Calu3 (cell line): ENCODE measurements around the gene GDF7. TPM values are rescaled to one million over a fixed set of nuclear protein-coding genes. Genes with fewer than 3 reads are reported as not detected.
A peak's percentile ranks its signal among the peaks of the same experiment; 100 is the strongest.

Experiments
- BruUV-seq: library from RNA; stranded (reverse); fragments of 400-500 nt; replicated peaks from 2 replicates; lab custom pipeline; 2021; lab: Mats Ljungman, UMichigan
- CTCF ChIA-PET: fragments of 300-600 bp; sonication (Branson Sonifier 250); formaldehyde crosslinking; loops from one replicate; lab custom pipeline; 2022; ENCODE audit warnings: antibody characterized with exemption; lab: Charles Lee
- DNase-seq: peaks from one replicate; pipeline ENCODE4 v3.0.0; 2022
- H3K27ac Mint-ChIP-seq: one replicate; pipeline ENCODE4 v1.8.0; 2022; ENCODE audit warnings: mixed read lengths; ENCODE audit not compliant: unreplicated experiment
- H3K27me3 Mint-ChIP-seq: one replicate; pipeline ENCODE4 v1.8.0; 2022; ENCODE audit warnings: mixed read lengths; ENCODE audit not compliant: unreplicated experiment
- H3K36me3 Mint-ChIP-seq: one replicate; pipeline ENCODE4 v1.8.0; 2022; ENCODE audit warnings: mild to moderate bottlenecking, moderate library complexity, mixed read lengths; ENCODE audit not compliant: insufficient read depth, unreplicated experiment
- H3K4me1 Mint-ChIP-seq: one replicate; pipeline ENCODE4 v1.8.0; 2022; ENCODE audit warnings: mild to moderate bottlenecking, low read depth, mixed read lengths; ENCODE audit not compliant: unreplicated experiment
- H3K4me3 Mint-ChIP-seq: one replicate; pipeline ENCODE4 v1.8.0; 2022; ENCODE audit warnings: mild to moderate bottlenecking, low read depth, moderate library complexity, mixed read lengths; ENCODE audit not compliant: unreplicated experiment
- H3K9me3 Mint-ChIP-seq: one replicate; pipeline ENCODE4 v1.8.0; 2022; ENCODE audit warnings: low read depth, mixed read lengths; ENCODE audit not compliant: unreplicated experiment
- intact Hi-C: fragments of 100-400 bp; cut with micrococcal nuclease; formaldehyde crosslinking; loops from one replicate; pipeline ENCODE4 v1.10.0; 2022; ENCODE audit not compliant: unreplicated experiment
- total RNA-seq: library from RNA; stranded (reverse); gene quantifications from 2 replicates; pipeline ENCODE4 v1.2.3, GENCODE V29; 2022
- TF ChIP-seq, protein P1 (sequence below): fragments of 200-600 bp; IDR thresholded peaks from one replicate; pipeline ENCODE4 v1.8.0; 2022; ENCODE audit warnings: antibody characterized with exemption; ENCODE audit not compliant: unreplicated experiment

GDF7 gene
- total RNA-seq, 1 experiment from 2014 or later, result not detected

DNA sequence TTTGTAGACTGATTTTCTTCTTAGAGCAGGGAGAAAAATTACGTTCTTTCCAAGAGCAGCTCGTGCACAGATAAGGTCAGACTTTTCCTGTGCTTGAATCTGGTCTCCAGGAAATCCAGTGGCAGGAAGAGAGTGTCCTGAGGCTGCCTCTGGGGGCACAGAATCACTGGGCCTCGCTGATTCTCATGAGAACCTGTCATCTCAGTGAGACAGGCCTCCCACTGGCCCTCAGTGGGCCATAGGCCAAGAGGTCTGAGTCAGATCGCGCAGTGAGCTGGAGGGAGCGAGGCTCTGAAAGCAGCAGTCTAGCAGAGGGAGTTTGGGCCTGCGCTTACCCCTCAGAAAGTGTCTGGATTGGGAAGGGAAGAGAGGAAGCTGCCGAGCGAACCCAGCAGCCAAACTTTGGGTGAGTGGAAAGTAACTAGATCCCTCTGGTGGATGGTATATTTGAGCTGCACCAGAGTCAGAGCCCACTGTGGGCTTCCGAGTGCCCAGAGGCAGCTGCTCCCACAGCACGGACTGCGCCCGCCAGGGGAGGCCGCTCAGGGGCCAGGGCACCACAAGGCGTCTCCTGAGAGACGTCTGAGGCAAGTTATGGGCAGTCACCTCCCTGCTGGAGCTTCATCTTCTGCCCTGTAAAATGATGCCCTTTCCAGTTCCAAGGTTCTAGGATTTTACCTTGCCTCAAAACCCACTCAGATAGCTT, 8.2 kb downstream of the GDF7 start:
- no peak for DNase-seq
- BruUV-seq, result no TSS peak
- Mint-ChIP-seq H3K9me3 (no peaks in the 10 kb centered on the region), H3K4me1 (no peaks in the 10 kb centered on the region), H3K27me3 (no peaks in the 10 kb centered on the region), H3K36me3 (no peaks in the 10 kb centered on the region), H3K4me3 (no peak overlapping the region), H3K27ac (no peak overlapping the region)
- CTCF ChIA-PET, result interaction anchor here (4.1 kb wide), 1 partner anchor 14 kb away, joined by 24 read pairs; no protein-coding TSS in a partner anchor
- intact Hi-C loops, result no loop called here
- TF ChIP-seq, protein P1, sequence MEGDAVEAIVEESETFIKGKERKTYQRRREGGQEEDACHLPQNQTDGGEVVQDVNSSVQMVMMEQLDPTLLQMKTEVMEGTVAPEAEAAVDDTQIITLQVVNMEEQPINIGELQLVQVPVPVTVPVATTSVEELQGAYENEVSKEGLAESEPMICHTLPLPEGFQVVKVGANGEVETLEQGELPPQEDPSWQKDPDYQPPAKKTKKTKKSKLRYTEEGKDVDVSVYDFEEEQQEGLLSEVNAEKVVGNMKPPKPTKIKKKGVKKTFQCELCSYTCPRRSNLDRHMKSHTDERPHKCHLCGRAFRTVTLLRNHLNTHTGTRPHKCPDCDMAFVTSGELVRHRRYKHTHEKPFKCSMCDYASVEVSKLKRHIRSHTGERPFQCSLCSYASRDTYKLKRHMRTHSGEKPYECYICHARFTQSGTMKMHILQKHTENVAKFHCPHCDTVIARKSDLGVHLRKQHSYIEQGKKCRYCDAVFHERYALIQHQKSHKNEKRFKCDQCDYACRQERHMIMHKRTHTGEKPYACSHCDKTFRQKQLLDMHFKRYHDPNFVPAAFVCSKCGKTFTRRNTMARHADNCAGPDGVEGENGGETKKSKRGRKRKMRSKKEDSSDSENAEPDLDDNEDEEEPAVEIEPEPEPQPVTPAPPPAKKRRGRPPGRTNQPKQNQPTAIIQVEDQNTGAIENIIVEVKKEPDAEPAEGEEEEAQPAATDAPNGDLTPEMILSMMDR, result no peak

DNA sequence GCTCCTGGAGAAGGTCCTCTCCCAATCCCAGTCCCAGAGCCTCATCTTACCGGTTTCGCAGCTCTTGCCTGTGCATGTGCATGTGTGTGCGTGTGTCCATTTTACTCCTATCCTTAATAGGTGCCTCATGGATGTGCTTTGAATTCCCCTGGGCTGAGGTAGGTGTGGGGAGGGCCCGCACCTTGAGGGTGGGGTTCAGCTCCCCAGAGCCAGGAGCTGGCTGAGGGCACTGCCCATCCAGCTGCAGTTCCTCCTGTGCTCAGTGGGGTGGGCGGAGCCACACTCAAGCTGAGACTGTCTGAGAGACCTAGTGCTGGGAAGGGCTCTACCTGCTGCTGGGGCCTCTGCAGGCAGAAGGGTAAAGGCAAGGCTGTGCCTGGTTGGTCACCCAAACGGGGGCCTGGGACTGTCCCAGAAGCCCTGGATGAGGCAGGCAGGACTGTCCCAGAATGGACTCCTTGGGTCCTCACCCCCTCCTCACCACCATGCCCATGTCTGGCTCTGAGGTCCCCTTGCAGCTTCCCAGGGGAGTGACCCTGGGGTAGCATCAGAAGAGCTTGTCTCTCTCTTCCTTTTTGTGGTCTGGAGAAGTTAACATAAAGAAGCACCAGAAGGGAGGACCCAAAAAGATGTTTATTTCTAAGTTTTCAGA, 8.9 kb downstream of the GDF7 start:
- Mint-ChIP-seq H3K4me3 (no peak overlapping the region), H3K27ac (no peak overlapping the region), H3K4me1 (no peaks in the 10 kb centered on the region), H3K36me3 (no peaks in the 10 kb centered on the region), H3K9me3 (no peaks in the 10 kb centered on the region), H3K27me3 (no peaks in the 10 kb centered on the region)
- TF ChIP-seq, protein P1, result no peak
- no TSS peak for BruUV-seq
- intact Hi-C loops, result no loop called here
- DNase-seq, result peak; percentile 54
- CTCF ChIA-PET, result interaction anchor here (1.0 to 4.1 kb wide), 3 partner anchors 10 to 264 kb away, joined by 3 to 24 read pairs (median 4); no protein-coding TSS in a partner anchor

DNA sequence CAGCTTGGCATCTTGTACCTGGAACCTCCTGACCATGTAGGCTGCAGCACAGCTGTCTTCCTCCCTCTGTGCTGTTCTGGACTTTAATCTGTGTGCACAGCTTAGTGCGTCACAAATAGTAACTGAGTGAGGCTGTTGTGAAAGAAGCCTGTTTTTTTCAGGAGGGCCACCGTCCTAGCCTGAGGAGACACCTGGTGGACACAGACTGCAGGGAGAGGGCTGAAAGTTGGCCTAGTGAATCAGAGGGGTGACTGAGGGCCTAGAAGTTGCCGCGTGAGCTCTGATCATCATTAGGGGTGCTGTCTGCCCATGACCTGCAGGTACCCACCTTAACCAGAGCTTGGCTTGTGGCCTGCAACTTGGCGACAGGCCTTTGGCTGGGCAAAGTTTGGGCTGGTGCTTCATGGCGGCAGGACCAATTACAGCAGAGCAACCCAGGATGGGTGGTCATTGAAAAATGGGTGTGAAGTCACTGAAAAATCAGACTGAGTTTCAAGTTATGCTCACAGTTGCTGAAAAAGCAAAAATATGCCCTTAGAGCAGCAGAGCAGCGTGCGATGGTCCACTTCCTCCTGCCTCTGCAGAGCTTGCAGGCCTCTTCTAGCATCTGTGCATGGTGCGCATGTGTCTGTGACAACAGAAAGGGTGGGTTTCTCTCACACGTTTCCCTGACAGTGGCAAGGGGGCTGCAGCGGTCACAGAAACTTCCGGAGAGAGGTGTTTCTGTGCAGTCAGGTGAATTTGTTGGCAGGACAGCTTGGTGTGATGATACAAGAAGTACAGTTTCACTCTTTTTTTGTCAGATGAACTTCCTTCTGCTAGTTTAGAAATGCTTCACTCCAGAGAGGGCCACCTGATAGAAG, 9.6 kb downstream of the GDF7 start:
- H3K4me1 Mint-ChIP-seq, result no peaks in the 10 kb centered on the region
- intact Hi-C loops, result no loop called here
- no peak overlapping the region for H3K27ac Mint-ChIP-seq
- H3K27me3 Mint-ChIP-seq, result no peaks in the 10 kb centered on the region
- no peaks in the 10 kb centered on the region for H3K9me3 Mint-ChIP-seq
- no peak for DNase-seq
- no peak overlapping the region for H3K4me3 Mint-ChIP-seq
- TF ChIP-seq, protein P1, result no peak
- CTCF ChIA-PET, result interaction anchor here (0.7 to 4.1 kb wide), 4 partner anchors 9 to 265 kb away, joined by 3 to 24 read pairs (median 4); no protein-coding TSS in a partner anchor
- H3K36me3 Mint-ChIP-seq, result no peaks in the 10 kb centered on the region
- BruUV-seq, result no TSS peak

DNA sequence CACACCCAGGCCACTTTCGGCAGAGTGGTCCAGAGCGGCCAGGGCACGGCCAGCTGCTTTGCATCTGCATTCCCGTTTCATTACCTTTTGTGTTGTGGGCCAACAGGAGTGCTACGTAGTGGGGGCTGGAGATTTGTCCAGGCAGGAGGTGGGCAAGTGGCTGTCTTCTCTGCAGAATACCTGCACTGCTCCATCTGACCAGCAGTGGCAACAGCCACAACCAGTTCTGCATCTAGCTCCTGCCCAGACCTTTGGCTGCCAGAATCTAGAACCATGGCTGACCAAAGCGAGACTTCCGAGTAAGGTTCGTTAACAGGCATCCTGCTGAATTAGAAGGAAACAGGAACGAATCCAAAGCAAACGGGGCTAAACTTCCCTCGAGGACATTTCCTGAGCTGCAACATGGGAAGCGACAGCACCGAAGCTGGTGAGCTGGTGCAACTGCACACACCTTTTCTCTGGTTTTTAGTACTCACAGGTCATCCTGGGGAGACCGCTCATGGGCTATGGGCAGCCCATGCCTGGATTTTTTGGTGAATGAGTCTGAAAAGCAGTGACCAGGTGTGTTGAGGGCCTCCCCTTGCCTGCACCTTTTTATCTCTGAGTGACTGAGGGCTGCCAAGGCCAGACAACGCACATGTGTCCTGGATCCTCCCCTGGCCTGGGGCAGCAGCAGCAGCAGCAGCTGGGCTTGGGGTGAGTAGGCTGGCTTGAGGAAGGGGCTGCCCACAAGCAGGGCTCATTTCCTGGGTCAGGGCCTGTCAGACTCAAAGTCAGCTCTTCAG, 10.5 kb downstream of the GDF7 start:
- no peak overlapping the region for H3K27ac Mint-ChIP-seq
- intact Hi-C loops, result no loop called here
- BruUV-seq, result no TSS peak
- CTCF ChIA-PET, result interaction anchor here (0.7 kb wide), 1 partner anchor 10 kb away, joined by 3 read pairs; no protein-coding TSS in a partner anchor
- H3K27me3 Mint-ChIP-seq, result no peaks in the 10 kb centered on the region
- H3K36me3 Mint-ChIP-seq, result no peaks in the 10 kb centered on the region
- no peak for DNase-seq
- H3K4me1 Mint-ChIP-seq, result no peaks in the 10 kb centered on the region
- H3K4me3 Mint-ChIP-seq, result no peak overlapping the region
- TF ChIP-seq, protein P1, result peak; percentile 18
- no peaks in the 10 kb centered on the region for H3K9me3 Mint-ChIP-seq
